CD4-positive, CD25-positive, alpha-beta regulatory T cell (primary cell): ENCODE measurements around the gene GDF11. TPM values are rescaled to one million over a fixed set of nuclear protein-coding genes. Genes with fewer than 3 reads are reported as not detected.
"Not testable (repeated sequence)": the region's sequence is repeated elsewhere in the genome, so short reads cannot be mapped to it uniquely, and the experiment has no call there.

Source experiments
- ATAC-seq, 2 donors: fragments of 150-1000 bp; cut with Tn5 transposase; one replicate each; pipeline ENCODE4 v1.10.0; 2021; ENCODE audit warnings: low read depth in 2 of 2, moderate number of reproducible peaks in 2 of 2, moderate library complexity in 1 of 2
- DNase-seq, 3 donors: peaks; one replicate each; pipeline versions ENCODE4 v3.0.0 to v3.0.0-alpha.2; 2012 to 2022; ENCODE audit warnings: mixed read lengths in 1 of 3
- H3K27ac ChIP-seq: one replicate; pipeline ENCODE4 v1.7.0; 2013; ENCODE audit warnings: mild to moderate bottlenecking, low read length; ENCODE audit not compliant: insufficient read depth, poor library complexity, severe bottlenecking
- H3K27me3 ChIP-seq: one replicate; pipeline ENCODE4 v1.7.0; 2013; ENCODE audit warnings: low read length; ENCODE audit not compliant: control insufficient read depth, insufficient read depth
- H3K36me3 ChIP-seq: one replicate; pipeline ENCODE4 v1.7.0; 2013; ENCODE audit warnings: mild to moderate bottlenecking, low read length, moderate library complexity; ENCODE audit not compliant: control insufficient read depth, insufficient read depth
- H3K4me1 ChIP-seq: 2 replicates; pipeline ENCODE4 v1.7.0; 2013; ENCODE audit warnings: mild to moderate bottlenecking, low read length; ENCODE audit not compliant: insufficient read depth, control insufficient read depth, poor library complexity, severe bottlenecking
- H3K4me3 ChIP-seq: one replicate; pipeline ENCODE4 v1.7.0; 2013; ENCODE audit warnings: low read depth, mild to moderate bottlenecking, low read length, moderate library complexity
- H3K9me3 ChIP-seq, 2 experiments: 1 replicate in 1 of 2; 2 replicates in 1 of 2; pipeline ENCODE4 v1.7.0; 2013; ENCODE audit warnings: low read length in 2 of 2, mild to moderate bottlenecking in 1 of 2, moderate library complexity in 1 of 2; ENCODE audit not compliant: control insufficient read depth in 2 of 2
- H3K27ac Mint-ChIP-seq, 3 donors: one replicate each; pipeline ENCODE4 v1.8.0; 2020 to 2022; ENCODE audit warnings: mild to moderate bottlenecking in 3 of 3, mixed read lengths in 3 of 3, moderate library complexity in 2 of 3
- H3K27me3 Mint-ChIP-seq: one replicate; pipeline ENCODE4 v1.8.0; 2022; ENCODE audit warnings: mild to moderate bottlenecking, mixed read lengths
- H3K36me3 Mint-ChIP-seq: one replicate; pipeline ENCODE4 v1.8.0; 2020; ENCODE audit warnings: mixed read lengths
- H3K4me1 Mint-ChIP-seq, 4 donors: one replicate each; pipeline ENCODE4 v1.8.0; 2020 to 2022; ENCODE audit warnings: mixed read lengths in 4 of 4, mild to moderate bottlenecking in 1 of 4
- H3K4me3 Mint-ChIP-seq, 4 donors: one replicate each; pipeline ENCODE4 v1.8.0; 2020 to 2022; ENCODE audit warnings: mild to moderate bottlenecking in 4 of 4, mixed read lengths in 4 of 4, moderate library complexity in 3 of 4
- H3K9me3 Mint-ChIP-seq, 7 donors: one replicate each; pipeline ENCODE4 v1.8.0; 2020 to 2022; ENCODE audit warnings: mixed read lengths in 7 of 7, mild to moderate bottlenecking in 3 of 7, moderate library complexity in 2 of 7
- polyA plus RNA-seq, 4 donors: library from polyadenylated mRNA; unstranded; fragments of 300-500 nt; fragmentation: Illumina TruSeq; gene quantifications; one replicate each; pipeline ENCODE4 v1.2.3, GENCODE V29; 2021
- total RNA-seq: library from RNA; stranded (reverse); gene quantifications from one replicate; pipeline ENCODE4 v1.2.3, GENCODE V29; 2022

The GDF11 gene
- total and polyA plus RNA-seq, 5 donors from 2014 or later, result 0.56 to 7.4 (median 0.75) TPM

GRCh38 chr12:55748230-55748993 is 5.5 kb downstream of the GDF11 start:
- H3K4me1 Mint-ChIP-seq, result peaks cover 0 to 41% (median 22%) of the 10 kb centered on the region in 4 donors
- H3K27ac Mint-ChIP-seq, result peak overlapping the region; percentile 6 to 88 (median 67)
- Histone ChIP-seq H3K4me3 (no peak overlapping the region), H3K36me3 (peaks cover 29% of the 10 kb centered on the region), H3K27me3 (no peaks in the 10 kb centered on the region), H3K4me1 (peaks cover 19% of the 10 kb centered on the region), H3K9me3 (no peaks in the 10 kb centered on the region), H3K27ac (no peak overlapping the region)
- DNase-seq (no peak), ATAC-seq (no peak)
- H3K27me3 Mint-ChIP-seq, result no peaks in the 10 kb centered on the region
- no peak overlapping the region for H3K4me3 Mint-ChIP-seq
- peaks cover 10% of the 10 kb centered on the region for H3K36me3 Mint-ChIP-seq
- H3K9me3 Mint-ChIP-seq, result no peaks in the 10 kb centered on the region

- Mint-ChIP-seq H3K4me3 (no peak overlapping the region), H3K27ac (peak overlapping the region in 1 of 3 donors; percentile 59), H3K36me3 (peaks cover 23% of the 10 kb centered on the region), H3K27me3 (no peaks in the 10 kb centered on the region), H3K9me3 (no peaks in the 10 kb centered on the region), H3K4me1 (peaks cover 0 to 11% (median 6%) of the 10 kb centered on the region in 4 donors)
- H3K4me1 ChIP-seq, result no peaks in the 10 kb centered on the region
- no peak overlapping the region for H3K27ac ChIP-seq
- no peaks in the 10 kb centered on the region for H3K9me3 ChIP-seq
- H3K27me3 ChIP-seq, result no peaks in the 10 kb centered on the region
- peaks cover 88% of the 10 kb centered on the region for H3K36me3 ChIP-seq
- ATAC-seq (no peak), DNase-seq (no peak)
- H3K4me3 ChIP-seq, result no peak overlapping the region
Measured at GRCh38 chr12:55755246-55755645, 12.3 kb downstream of the GDF11 start.

- H3K27ac Mint-ChIP-seq, result peak overlapping the region; percentile 0 to 79 (median 53)
- no peak for ATAC-seq
- H3K27me3 ChIP-seq, result no peaks in the 10 kb centered on the region
- H3K27me3 Mint-ChIP-seq, result no peaks in the 10 kb centered on the region
- no peak overlapping the region for H3K4me3 ChIP-seq
- H3K4me1 Mint-ChIP-seq, result peaks cover 0 to 15% (median 7%) of the 10 kb centered on the region in 4 donors
- no peak overlapping the region for H3K27ac ChIP-seq
- H3K9me3 ChIP-seq, result no peaks in the 10 kb centered on the region
- DNase-seq, result no peak
- no peak overlapping the region for H3K4me3 Mint-ChIP-seq
- no peaks in the 10 kb centered on the region for H3K9me3 Mint-ChIP-seq
- H3K36me3 ChIP-seq, result peaks cover 72% of the 10 kb centered on the region
- peaks cover 28% of the 10 kb centered on the region for H3K36me3 Mint-ChIP-seq
- H3K4me1 ChIP-seq, result no peaks in the 10 kb centered on the region
Measured at GRCh38 chr12:55757701-55758100, 14.8 kb downstream of the GDF11 start.

- Mint-ChIP-seq H3K4me1 (peaks cover 0 to 15% (median 7%) of the 10 kb centered on the region in 4 donors), H3K36me3 (peaks cover 27% of the 10 kb centered on the region), H3K27ac (peak overlapping the region in 2 of 3 donors; percentile 0 to 4)
- not testable (repeated sequence) for H3K27me3 Mint-ChIP-seq, H3K9me3 ChIP-seq, DNase-seq, ATAC-seq, H3K4me1 ChIP-seq, H3K9me3 Mint-ChIP-seq, H3K27ac ChIP-seq, H3K4me3 ChIP-seq, H3K27me3 ChIP-seq, H3K4me3 Mint-ChIP-seq
- peaks cover 66% of the 10 kb centered on the region for H3K36me3 ChIP-seq
Measured at GRCh38 chr12:55758575-55758974, 15.7 kb downstream of the GDF11 start.

- DNase-seq (no peak), ATAC-seq (no peak)
- Histone ChIP-seq H3K4me3 (no peak overlapping the region), H3K4me1 (no peaks in the 10 kb centered on the region), H3K9me3 (no peaks in the 10 kb centered on the region), H3K27me3 (no peaks in the 10 kb centered on the region), H3K36me3 (peaks cover 46% of the 10 kb centered on the region), H3K27ac (no peak overlapping the region)
- Mint-ChIP-seq H3K27me3 (no peaks in the 10 kb centered on the region), H3K36me3 (peaks cover 27% of the 10 kb centered on the region), H3K4me1 (peaks cover 0 to 11% (median 4%) of the 10 kb centered on the region in 4 donors), H3K9me3 (no peaks in the 10 kb centered on the region), H3K4me3 (no peak overlapping the region), H3K27ac (peak overlapping the region in 2 of 3 donors; percentile 55 to 68)
Measured at GRCh38 chr12:55760663-55761062, 17.7 kb downstream of the GDF11 start.

- Mint-ChIP-seq H3K36me3 (peaks cover 21% of the 10 kb centered on the region), H3K9me3 (no peaks in the 10 kb centered on the region)
- H3K36me3 ChIP-seq, result peaks cover 33% of the 10 kb centered on the region
Measured at GRCh38 chr12:55762646-55763045, 19.7 kb downstream of the GDF11 start.

GRCh38 chr12:55765736-55766290 is 22.9 kb downstream of the GDF11 start:
- Histone ChIP-seq H3K36me3 (peaks cover 26% of the 10 kb centered on the region), H3K4me1 (no peaks in the 10 kb centered on the region), H3K9me3 (no peaks in the 10 kb centered on the region), H3K27me3 (no peaks in the 10 kb centered on the region), H3K4me3 (no peak overlapping the region), H3K27ac (no peak overlapping the region)
- Mint-ChIP-seq H3K4me1 (peaks cover 0 to 16% (median 7%) of the 10 kb centered on the region in 4 donors), H3K27ac (peak overlapping the region in 2 of 3 donors; percentile 68 to 87), H3K4me3 (peak overlapping the region in 1 of 4 donors; percentile 15), H3K9me3 (peaks cover 0 to 2% (median 0%) of the 10 kb centered on the region in 7 donors), H3K27me3 (no peaks in the 10 kb centered on the region), H3K36me3 (peaks cover 17% of the 10 kb centered on the region)
- DNase-seq (no peak), ATAC-seq (no peak)

More at GRCh38 chr12:55762646-55763045, 19.7 kb downstream of the GDF11 start:
- H3K27me3 Mint-ChIP-seq, result no peaks in the 10 kb centered on the region
- no peak overlapping the region for H3K4me3 Mint-ChIP-seq
- ATAC-seq (no peak), DNase-seq (no peak)
- Histone ChIP-seq H3K27me3 (no peaks in the 10 kb centered on the region), H3K4me1 (no peaks in the 10 kb centered on the region), H3K9me3 (no peaks in the 10 kb centered on the region), H3K27ac (no peak overlapping the region), H3K4me3 (no peak overlapping the region)
- H3K4me1 Mint-ChIP-seq, result peaks cover 0 to 13% (median 4%) of the 10 kb centered on the region in 4 donors
- H3K27ac Mint-ChIP-seq, result no peak overlapping the region
